Prostate gland (tissue), 2 donors: ENCODE results near the gene GALK1. TPM values are rescaled to one million over a fixed set of nuclear protein-coding genes. Genes with fewer than 3 reads are reported as not detected.

Source experiments
- DNase-seq: peaks from one replicate; pipeline ENCODE4 v3.0.0-alpha.2; 2019; ENCODE audit warnings: low spot score
- H3K27ac ChIP-seq, 2 donors: fragments of 200-600 bp; sonication (generic); 2 replicates each; pipeline ENCODE4 v1.5.1; 2017 to 2019
- H3K27me3 ChIP-seq: fragments of 200-600 bp; sonication (generic); replicated peaks from 2 replicates; pipeline ENCODE4 v1.5.1; 2019; ENCODE audit not compliant: insufficient read depth
- H3K36me3 ChIP-seq, 2 donors: fragments of 200-600 bp; sonication (generic); 1 replicate in 1 of 2; 2 replicates in 1 of 2; pipeline versions ENCODE4 v1.5.1 to v1.8.1; 2017 to 2019
- H3K4me1 ChIP-seq: fragments of 200-600 bp; sonication (generic); replicated peaks from 2 replicates; pipeline ENCODE4 v1.5.1; 2019
- H3K4me3 ChIP-seq, 2 donors: fragments of 200-600 bp; sonication (generic); 2 replicates each; pipeline ENCODE4 v1.5.1; 2017 to 2019
- H3K9me3 ChIP-seq: fragments of 200-600 bp; sonication (generic); 2 replicates; pipeline ENCODE4 v1.5.1; 2017
- POLR2A ChIP-seq: fragments of 450-650 bp; IDR thresholded peaks from one replicate; pipeline ENCODE4 v1.6.1; 2016; ENCODE audit warnings: antibody characterized with exemption, mild to moderate bottlenecking
- POLR2AphosphoS5 ChIP-seq: sonication (generic); formaldehyde crosslinking; IDR thresholded peaks from one replicate; pipeline ENCODE4 v1.6.1; 2017; ENCODE audit warnings: antibody characterized with exemption
- WGBS: methylation state at CpG from one replicate; pipeline ENCODE4 v1.1.5; 2018; 5-methylcytosine and 5-hydroxymethylcytosine counted together
- intact Hi-C: fragments of 100-400 bp; cut with DNase I; formaldehyde crosslinking; loops from one replicate; pipeline ENCODE4 v1.14.2; 2022
- microRNA-seq: library from miRNA; unstranded; fragments of <30 nt; microRNA quantifications from one replicate; pipeline ENCODE4, GENCODE V29; 2016
- total RNA-seq, 2 donors: library from RNA; depleted of rRNA; stranded (reverse); fragments of >200 nt; gene quantifications; one replicate each; pipeline ENCODE4 v1.1.0, GENCODE V29; 2016
- TF ChIP-seq, protein P1 (sequence below), 4 experiments: fragments of 200-600 bp in 2 of 4; fragments of 450-650 bp in 2 of 4; sonication (generic) in 2 of 4; IDR thresholded peaks; 1 replicate in 3 of 4; 2 replicates in 1 of 4; pipeline ENCODE4 v1.5.1; 2016 to 2019; ENCODE audit warnings: antibody characterized with exemption in 4 of 4, mild to moderate bottlenecking in 2 of 4, moderate library complexity in 2 of 4

The GALK1 gene
- total RNA-seq, 2 donors from 2014 or later: 28.1 to 28.5 TPM

DNA sequence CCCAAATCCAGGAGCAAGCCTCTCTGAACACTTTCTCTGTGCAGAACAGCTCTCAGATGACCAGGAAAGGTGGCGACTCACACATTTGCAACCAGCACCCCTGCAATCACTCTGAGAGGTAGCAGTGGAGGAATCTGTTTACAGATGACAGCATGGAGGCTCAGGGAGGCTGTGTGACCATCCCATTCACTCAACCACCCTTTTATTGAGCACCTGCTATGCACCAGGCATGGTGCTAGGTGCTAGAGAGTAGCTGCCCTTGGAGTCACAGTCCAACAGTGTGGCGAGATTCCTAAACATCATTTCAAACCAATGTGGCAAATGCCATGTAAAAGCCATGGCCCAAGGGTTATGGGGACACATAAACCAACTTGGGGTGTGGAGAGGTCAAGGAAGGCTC is 45.3 kb downstream of the GALK1 start:
- WGBS: 95% methylated on average over 2 of the region's 2 CpGs
- intact Hi-C loops: no loop called here
- Histone ChIP-seq H3K36me3 (no peaks in the 10 kb centered on the region), H3K4me1 (peaks cover 2% of the 10 kb centered on the region), H3K4me3 (no peak overlapping the region), H3K9me3 (no peaks in the 10 kb centered on the region), H3K27me3 (no peaks in the 10 kb centered on the region), H3K27ac (no peak overlapping the region)
- TF ChIP-seq, protein P1, sequence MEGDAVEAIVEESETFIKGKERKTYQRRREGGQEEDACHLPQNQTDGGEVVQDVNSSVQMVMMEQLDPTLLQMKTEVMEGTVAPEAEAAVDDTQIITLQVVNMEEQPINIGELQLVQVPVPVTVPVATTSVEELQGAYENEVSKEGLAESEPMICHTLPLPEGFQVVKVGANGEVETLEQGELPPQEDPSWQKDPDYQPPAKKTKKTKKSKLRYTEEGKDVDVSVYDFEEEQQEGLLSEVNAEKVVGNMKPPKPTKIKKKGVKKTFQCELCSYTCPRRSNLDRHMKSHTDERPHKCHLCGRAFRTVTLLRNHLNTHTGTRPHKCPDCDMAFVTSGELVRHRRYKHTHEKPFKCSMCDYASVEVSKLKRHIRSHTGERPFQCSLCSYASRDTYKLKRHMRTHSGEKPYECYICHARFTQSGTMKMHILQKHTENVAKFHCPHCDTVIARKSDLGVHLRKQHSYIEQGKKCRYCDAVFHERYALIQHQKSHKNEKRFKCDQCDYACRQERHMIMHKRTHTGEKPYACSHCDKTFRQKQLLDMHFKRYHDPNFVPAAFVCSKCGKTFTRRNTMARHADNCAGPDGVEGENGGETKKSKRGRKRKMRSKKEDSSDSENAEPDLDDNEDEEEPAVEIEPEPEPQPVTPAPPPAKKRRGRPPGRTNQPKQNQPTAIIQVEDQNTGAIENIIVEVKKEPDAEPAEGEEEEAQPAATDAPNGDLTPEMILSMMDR (IDR thresholded peaks at IDR 0.05): no peak
- TF ChIP-seq POLR2AphosphoS5 (no peak), POLR2A (no peak)
- DNase-seq: no peak

DNA sequence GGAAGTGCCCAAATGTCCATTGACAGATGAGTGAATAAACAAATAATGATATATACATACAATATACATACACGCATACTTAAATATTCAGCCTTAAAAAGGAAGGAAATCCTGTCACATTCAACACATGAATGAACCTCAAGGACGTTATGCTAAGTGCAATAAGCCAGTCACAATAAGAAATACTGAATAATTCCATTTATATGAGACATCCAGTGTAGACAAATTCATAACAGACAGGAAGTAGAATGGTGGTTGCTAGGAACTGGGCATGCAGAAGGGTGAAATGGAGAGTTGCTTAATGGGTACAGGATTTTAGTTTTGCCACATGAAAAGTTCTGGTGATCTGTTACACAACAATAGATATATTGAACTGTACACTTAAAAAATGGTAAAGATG is 52.5 kb downstream of the GALK1 start:
- Histone ChIP-seq H3K36me3 (no peaks in the 10 kb centered on the region), H3K27me3 (no peaks in the 10 kb centered on the region), H3K4me3 (no peak overlapping the region), H3K27ac (no peak overlapping the region), H3K4me1 (no peaks in the 10 kb centered on the region), H3K9me3 (no peaks in the 10 kb centered on the region)
- WGBS: 73% methylated on average over 2 of the region's 2 CpGs
- intact Hi-C loops: no loop called here
- no peak for DNase-seq
- TF ChIP-seq POLR2AphosphoS5 (no peak), POLR2A (no peak)
- TF ChIP-seq, protein P1 (IDR thresholded peaks at IDR 0.05): no peak

Small RNAs within 50 kb of the gene (microRNA-seq; reads per million reads assigned to microRNA genes)
- gene MIR4738: 0.75 reads per million

Other genes starting within 250 kb of the GALK1 start
- gene CASKIN2, start 249.7 kb downstream of the GALK1 start, total RNA-seq: 10 to 100 TPM; 16.0 to 35.8 TPM
- gene TSEN54, start 248.7 kb downstream of the GALK1 start, total RNA-seq: 10 to 100 TPM; 45.9 to 56.2 TPM
- gene LLGL2, start 239.5 kb downstream of the GALK1 start, total RNA-seq: 10 to 100 TPM; 43.0 to 65.3 TPM
- gene MYO15B, start 177.4 kb downstream of the GALK1 start, total RNA-seq: 100 to 1,000 TPM in 1 of 2 donors, 10 to 100 TPM in 1; 86.5 to 214 TPM
- 1 to 10 TPM in 1 of 2 donors, under 1 TPM in 1; 0.27 to 4.1 TPM for gene SMIM5, start 131.8 kb downstream of the GALK1 start, total RNA-seq
- gene RECQL5, start 98.0 kb downstream of the GALK1 start, total RNA-seq: 100 to 1,000 TPM in 1 of 2 donors, 10 to 100 TPM in 1; 33.6 to 132 TPM
- 10 to 100 TPM; 50.4 to 72.3 TPM for gene SAP30BP, start 97.9 kb downstream of the GALK1 start, total RNA-seq
- 100 to 1,000 TPM in 1 of 2 donors, 10 to 100 TPM in 1; 81.0 to 105 TPM for gene ITGB4, start 43.7 kb downstream of the GALK1 start, total RNA-seq
- gene UNK, start 19.6 kb upstream of the GALK1 start, total RNA-seq: 10 to 100 TPM; 68.9 to 72.5 TPM
- gene UNC13D, start 79.2 kb upstream of the GALK1 start, total RNA-seq: 10 to 100 TPM in 1 of 2 donors, 1 to 10 TPM in 1; 2.9 to 16.2 TPM
- gene WBP2, start 90.1 kb upstream of the GALK1 start, total RNA-seq: 100 to 1,000 TPM in 1 of 2 donors, 10 to 100 TPM in 1; 88.9 to 125 TPM
- gene TRIM47, start 113.4 kb upstream of the GALK1 start, total RNA-seq: 10 to 100 TPM; 21.3 to 62.9 TPM
- 10 to 100 TPM; 27.5 to 28.1 TPM for gene TRIM65, start 131.8 kb upstream of the GALK1 start, total RNA-seq
- gene MRPL38, start 139.7 kb upstream of the GALK1 start, total RNA-seq: 10 to 100 TPM; 40.3 to 85.6 TPM
- 10 to 100 TPM; 18.9 to 31.3 TPM for gene FBF1, start 175.8 kb upstream of the GALK1 start, total RNA-seq
- 10 to 100 TPM; 75.5 to 79.0 TPM for gene ACOX1, start 214.0 kb upstream of the GALK1 start, total RNA-seq
- gene TEN1, start 214.0 kb upstream of the GALK1 start, total RNA-seq: 10 to 100 TPM; 20.9 to 25.1 TPM
- gene CDK3, start 235.7 kb upstream of the GALK1 start, total RNA-seq: 10 to 100 TPM; 16.9 to 17.2 TPM